IPS-15b (cell line): ENCODE measurements around the gene DUSP6.
A peak's percentile ranks its signal among the peaks of the same experiment; 100 is the strongest.

Experiments used
- H3K27me3 ChIP-seq: one replicate; pipeline ENCODE4 v1.6.1; 2013; ENCODE audit warnings: low read length; ENCODE audit not compliant: control insufficient read depth, insufficient read depth
- H3K36me3 ChIP-seq: one replicate; pipeline ENCODE4 v1.6.1; 2013; ENCODE audit warnings: low read length; ENCODE audit not compliant: control insufficient read depth, insufficient read depth
- H3K4me1 ChIP-seq: one replicate; pipeline ENCODE4 v1.6.1; 2013; ENCODE audit warnings: mild to moderate bottlenecking, low read length; ENCODE audit not compliant: control insufficient read depth, insufficient read depth
- H3K4me3 ChIP-seq: one replicate; pipeline ENCODE4 v1.5.1; 2013; ENCODE audit warnings: low read depth, low read length
- H3K9ac ChIP-seq: one replicate; pipeline ENCODE4 v1.6.1; 2013; ENCODE audit warnings: low read depth, mild to moderate bottlenecking, low read length
- H3K9me3 ChIP-seq: one replicate; pipeline ENCODE4 v1.6.1; 2013; ENCODE audit warnings: mild to moderate bottlenecking, low read length; ENCODE audit not compliant: control insufficient read depth, insufficient read depth

DUSP6 gene

DNA sequence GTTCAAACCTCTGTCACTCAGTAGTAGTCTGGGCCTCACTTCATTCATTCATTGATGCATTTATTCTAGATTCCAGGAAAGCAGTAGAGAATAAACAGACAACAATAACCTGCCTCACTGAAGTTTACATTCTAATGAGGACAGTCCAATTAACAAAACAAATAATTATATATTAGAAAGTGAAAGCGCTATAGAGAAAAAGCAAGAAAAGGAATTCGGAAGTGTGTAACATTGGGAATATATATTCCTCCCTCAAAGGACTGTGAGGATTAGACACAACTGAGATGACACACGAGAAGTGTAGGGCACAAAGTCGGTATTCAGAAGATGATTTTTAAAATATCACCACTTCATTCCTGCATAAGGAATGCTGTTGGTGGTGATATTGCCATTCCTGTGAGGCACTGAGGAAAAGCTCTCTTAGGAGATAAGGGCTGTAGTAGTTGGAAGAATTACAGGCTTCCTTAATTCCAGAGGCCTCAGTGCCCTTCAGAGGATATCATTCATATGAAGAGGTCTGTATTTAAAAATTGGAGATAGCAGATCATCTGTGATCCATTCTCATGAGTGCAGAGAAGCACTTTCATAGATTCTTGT, 3.9 kb upstream of the DUSP6 start:
- Histone ChIP-seq H3K9ac (no peak overlapping the region), H3K27me3 (peaks cover 72% of the 10 kb centered on the region)

DNA sequence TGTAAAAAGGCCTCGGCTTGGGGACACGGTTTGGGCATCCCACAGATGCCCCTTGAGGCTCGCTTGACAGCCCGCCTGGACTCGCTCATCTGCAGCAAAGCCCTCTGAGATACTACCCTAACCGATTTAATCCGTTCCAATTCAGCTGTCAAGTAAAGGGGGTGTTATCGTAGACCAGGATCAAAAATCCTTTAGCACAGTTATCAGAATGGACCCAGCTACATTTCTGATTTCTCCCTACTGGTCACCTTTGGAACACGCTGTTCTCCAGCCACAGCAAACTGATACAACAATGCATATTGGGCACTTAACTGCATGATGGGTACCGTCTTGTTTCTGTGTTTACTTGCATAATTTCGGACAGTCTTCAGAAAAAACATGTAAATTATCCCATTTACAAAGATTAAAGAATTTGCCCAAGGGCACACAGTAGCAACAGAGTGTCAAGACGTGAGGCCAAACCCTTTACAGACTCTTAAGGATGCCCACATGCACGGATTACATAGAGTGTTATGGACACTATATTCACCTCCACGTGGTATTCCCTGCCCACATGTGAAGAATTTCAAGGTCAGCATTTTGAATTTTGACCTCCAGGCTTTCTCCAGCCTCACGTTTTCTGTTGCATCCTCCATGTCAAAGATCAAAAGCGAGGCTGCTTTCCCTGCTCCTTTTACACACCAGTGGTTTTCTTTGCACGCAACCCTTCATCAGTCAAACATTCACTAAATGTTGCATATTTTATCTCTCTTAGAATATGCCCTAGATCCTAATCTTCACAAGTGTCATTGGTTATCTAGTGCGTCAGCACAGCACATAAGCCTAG, 3.2 kb upstream of the DUSP6 start:
- H3K9me3 ChIP-seq, result no peaks in the 10 kb centered on the region
- no peaks in the 10 kb centered on the region for H3K36me3 ChIP-seq
- no peak overlapping the region for H3K9ac ChIP-seq
- peaks cover 73% of the 10 kb centered on the region for H3K27me3 ChIP-seq
- H3K4me1 ChIP-seq, result peaks cover 18% of the 10 kb centered on the region
- H3K4me3 ChIP-seq, result peak overlapping the region; percentile 59

More for the DNA sequence above, 3.9 kb upstream of the DUSP6 start:
- H3K4me3 ChIP-seq, result no peak overlapping the region
- H3K4me1 ChIP-seq, result peaks cover 14% of the 10 kb centered on the region
- H3K9me3 ChIP-seq, result no peaks in the 10 kb centered on the region
- H3K36me3 ChIP-seq, result no peaks in the 10 kb centered on the region

DNA sequence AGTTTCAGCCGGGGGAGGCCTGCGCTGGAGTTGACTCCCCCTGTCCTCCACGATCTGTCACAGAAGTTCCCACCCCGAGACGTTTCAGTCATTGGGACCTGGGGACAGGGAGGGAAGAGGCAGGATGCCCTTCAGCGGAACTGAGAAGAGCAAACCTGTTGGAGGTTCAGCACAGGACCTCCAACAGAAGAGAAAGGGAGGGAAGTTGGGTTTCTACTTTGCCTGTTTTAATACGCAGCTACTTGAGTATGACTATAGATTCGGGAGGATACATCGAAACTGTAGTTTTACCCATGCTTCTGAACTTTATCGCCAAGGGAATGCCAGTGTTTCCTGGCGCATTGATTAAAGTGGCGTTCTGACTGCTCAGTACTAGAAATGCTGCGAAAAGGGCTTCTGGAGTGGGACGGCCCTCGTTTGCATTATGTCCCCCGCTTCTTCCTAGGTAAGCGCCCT, 2.3 kb upstream of the DUSP6 start:
- no peak overlapping the region for H3K9ac ChIP-seq
- no peaks in the 10 kb centered on the region for H3K9me3 ChIP-seq
- peaks cover 20% of the 10 kb centered on the region for H3K4me1 ChIP-seq
- H3K36me3 ChIP-seq, result no peaks in the 10 kb centered on the region
- H3K4me3 ChIP-seq, result peak overlapping the region; percentile 59
- peaks cover 70% of the 10 kb centered on the region for H3K27me3 ChIP-seq

DNA sequence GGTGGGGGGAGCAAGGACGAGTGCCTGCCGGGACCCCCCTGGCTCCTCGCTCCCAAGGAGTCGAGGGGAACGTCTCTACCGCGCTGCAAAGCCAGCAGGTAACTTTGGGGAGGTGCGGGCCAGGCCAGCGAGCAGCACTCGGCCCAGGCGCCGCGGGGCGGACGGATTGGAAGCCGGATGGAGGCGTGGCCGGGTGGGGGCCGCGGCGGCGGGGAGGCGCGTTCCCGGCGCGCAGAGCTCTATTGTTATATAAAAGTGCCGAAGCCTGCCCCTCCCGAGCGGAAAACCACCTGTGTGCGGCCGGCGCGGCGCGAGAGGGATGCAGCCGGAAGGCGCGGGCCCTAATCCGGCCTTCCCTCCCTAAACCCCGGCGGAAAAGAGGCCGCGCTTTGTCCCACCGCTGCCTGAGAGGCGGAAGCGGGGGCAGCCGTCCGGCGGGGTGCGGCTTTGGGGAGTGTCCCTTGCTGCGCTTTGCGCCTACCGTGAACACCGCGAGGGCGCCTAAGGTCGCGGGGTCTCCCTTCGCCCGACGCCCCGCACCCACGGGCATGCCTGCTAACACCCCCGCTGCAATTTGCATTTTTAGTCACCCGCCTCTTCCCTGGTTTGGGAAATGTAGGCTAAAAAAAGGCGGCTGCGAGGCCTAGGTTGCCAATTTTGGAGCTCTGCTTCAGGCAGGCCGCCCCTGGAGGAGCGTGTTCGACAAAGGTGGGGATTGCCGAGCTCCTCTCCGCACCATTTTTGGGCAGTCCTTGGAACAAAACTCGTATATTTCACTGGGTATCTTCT, 1.7 kb upstream of the DUSP6 start:
- no peaks in the 10 kb centered on the region for H3K9me3 ChIP-seq
- H3K4me3 ChIP-seq, result peak overlapping the region; percentile 59
- peaks cover 26% of the 10 kb centered on the region for H3K4me1 ChIP-seq
- no peaks in the 10 kb centered on the region for H3K36me3 ChIP-seq
- no peak overlapping the region for H3K9ac ChIP-seq
- peaks cover 70% of the 10 kb centered on the region for H3K27me3 ChIP-seq

DNA sequence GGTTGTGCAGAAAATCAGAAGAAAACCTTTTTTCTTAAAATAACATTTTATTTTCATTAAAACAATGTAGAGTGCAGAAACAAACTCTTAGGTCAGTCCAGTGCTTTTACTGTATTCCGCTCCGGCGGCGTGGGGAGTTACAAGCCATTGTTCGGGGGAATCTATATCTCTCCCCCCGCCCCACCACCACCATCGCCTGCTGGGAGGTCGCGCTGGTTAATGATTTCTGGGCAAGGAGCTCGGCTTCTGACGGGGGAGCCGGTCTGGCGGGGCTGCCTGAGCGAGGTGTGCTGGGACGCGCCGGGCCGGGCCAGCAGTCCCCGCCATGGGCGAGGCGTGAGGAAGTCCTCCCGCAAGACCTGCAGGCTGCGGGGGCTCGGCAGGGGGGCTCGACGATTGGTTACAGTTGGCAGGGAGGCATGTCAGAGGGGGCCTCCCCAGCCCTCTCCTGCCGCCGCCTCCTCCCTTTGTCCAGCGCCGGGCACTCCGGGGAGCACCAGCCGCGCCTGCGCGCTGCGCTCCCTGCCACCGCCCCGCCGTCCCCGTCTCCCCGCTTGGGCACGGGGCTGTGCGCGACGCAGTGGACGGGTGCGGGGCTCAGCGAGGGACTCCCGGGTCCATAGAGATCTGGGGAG, 1.0 kb upstream of the DUSP6 start:
- Histone ChIP-seq H3K36me3 (no peaks in the 10 kb centered on the region), H3K4me1 (peaks cover 31% of the 10 kb centered on the region), H3K9me3 (no peaks in the 10 kb centered on the region), H3K4me3 (peak overlapping the region; percentile 45), H3K9ac (no peak overlapping the region), H3K27me3 (peaks cover 70% of the 10 kb centered on the region)

DNA sequence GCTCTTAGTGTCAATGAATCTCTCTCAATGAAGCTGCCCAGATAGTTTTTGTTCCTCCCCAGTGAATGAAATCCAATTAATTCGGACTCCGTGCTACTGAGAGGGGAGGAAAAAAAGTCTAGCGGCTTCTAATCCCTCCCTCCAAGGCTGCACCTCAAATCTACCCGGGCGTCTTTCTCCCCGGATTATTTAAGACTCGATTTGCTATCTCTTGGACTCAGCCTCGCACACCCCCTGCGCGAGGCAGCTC, 134 bp downstream of the DUSP6 start:
- Histone ChIP-seq H3K9me3 (no peaks in the 10 kb centered on the region), H3K9ac (no peak overlapping the region), H3K36me3 (no peaks in the 10 kb centered on the region), H3K27me3 (peaks cover 70% of the 10 kb centered on the region), H3K4me1 (peaks cover 26% of the 10 kb centered on the region), H3K4me3 (peak overlapping the region; percentile 55)

DNA sequence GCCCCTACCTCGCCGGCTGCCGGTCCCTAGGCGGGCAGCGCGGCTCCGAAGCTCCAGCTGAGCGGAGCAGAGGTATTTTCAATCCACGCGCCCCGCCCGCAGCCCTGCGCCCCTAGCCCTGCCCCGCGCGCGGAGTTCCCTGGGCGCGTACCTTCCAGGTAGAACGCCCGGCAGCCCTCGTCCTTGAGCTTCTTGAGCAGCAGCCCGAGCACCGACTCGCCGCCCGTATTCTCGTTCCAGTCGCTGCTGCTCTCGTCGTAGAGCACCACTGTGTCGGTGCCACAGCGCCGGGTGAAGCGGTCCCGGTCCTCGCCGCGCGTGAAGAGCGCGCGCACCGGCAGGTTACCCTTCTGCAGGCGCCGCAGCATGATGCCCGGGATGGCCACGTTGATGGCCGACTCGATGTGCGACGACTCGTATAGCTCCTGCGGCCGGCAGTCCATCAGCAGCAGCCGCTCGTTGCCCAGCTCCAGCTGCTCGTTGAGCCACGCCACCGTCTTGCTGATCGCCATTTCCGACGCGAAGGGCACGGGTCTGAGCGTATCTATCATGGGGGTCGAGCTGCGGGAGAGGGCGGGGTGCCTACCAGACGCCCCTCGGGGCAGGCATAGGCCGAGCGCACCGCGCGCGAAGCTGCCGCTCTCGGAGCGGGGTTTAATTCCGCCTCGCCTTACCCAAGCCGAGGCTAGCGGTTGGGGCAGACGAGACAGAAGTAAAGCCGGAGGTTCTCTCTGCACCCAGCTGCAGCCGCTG, 636 bp downstream of the DUSP6 start:
- H3K27me3 ChIP-seq, result peaks cover 70% of the 10 kb centered on the region
- H3K36me3 ChIP-seq, result no peaks in the 10 kb centered on the region
- no peaks in the 10 kb centered on the region for H3K9me3 ChIP-seq
- H3K4me3 ChIP-seq, result peak overlapping the region; percentile 55
- no peak overlapping the region for H3K9ac ChIP-seq
- peaks cover 30% of the 10 kb centered on the region for H3K4me1 ChIP-seq

DNA sequence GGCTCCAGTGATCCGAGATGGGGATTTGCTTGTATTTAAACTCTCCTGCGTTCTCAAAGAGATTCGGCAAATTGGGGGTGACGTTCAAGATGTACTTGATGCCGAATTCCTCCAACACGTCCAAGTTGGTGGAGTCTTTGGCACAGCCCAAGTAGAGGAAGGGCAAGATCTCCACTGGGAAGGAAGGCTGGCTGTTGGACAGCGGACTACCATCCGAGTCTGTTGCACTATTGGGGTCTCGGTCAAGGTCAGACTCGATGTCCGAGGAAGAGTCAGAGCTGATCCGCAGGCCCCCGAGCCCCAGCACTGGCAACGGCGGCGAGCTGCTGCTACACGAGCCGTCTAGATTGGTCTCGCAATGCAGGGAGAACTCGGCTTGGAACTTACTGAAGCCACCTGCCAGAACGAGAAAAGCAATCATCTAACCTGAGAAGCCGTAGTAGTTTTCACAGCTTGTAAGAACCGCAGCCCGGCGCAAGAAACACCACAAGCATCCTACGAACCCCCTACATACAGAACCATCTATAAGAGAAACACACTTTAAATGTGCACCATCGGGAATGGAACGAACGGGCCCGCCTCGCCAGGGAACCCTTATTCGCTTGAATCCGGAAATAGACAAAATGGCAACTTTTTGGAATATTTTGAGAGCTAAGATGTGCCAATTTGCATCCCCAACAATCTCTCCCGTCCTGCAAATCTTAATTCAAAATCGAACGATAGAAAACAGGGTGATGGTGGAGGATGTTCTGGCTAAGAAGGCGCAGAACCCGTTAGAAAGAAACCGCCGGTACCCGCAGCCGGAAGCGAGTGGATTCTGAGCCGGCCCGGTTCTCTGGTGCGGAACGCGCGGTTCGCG, 1.4 kb downstream of the DUSP6 start:
- H3K9ac ChIP-seq, result no peak overlapping the region
- peaks cover 70% of the 10 kb centered on the region for H3K27me3 ChIP-seq
- H3K4me1 ChIP-seq, result peaks cover 38% of the 10 kb centered on the region
- no peaks in the 10 kb centered on the region for H3K9me3 ChIP-seq
- H3K4me3 ChIP-seq, result peak overlapping the region; percentile 55
- no peaks in the 10 kb centered on the region for H3K36me3 ChIP-seq

DNA sequence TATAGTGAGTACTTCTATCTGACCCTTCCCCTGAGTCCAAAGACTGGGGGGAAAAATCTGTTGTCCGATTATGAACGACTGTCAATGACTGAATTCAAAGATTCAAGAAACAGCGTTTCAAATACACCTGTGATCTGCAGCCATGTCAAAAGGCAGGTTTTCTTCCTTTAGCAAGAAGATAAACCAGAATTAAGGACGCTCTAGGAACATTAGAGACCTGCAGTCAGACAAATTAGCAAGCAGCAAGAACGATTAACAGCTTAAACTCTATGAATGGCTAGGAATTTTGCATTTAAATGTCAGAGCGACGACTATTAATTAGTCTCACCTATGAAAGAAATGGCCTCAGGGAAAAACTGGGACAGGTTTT, 2.1 kb downstream of the DUSP6 start:
- Histone ChIP-seq H3K27me3 (peaks cover 70% of the 10 kb centered on the region), H3K9ac (no peak overlapping the region)

DNA sequence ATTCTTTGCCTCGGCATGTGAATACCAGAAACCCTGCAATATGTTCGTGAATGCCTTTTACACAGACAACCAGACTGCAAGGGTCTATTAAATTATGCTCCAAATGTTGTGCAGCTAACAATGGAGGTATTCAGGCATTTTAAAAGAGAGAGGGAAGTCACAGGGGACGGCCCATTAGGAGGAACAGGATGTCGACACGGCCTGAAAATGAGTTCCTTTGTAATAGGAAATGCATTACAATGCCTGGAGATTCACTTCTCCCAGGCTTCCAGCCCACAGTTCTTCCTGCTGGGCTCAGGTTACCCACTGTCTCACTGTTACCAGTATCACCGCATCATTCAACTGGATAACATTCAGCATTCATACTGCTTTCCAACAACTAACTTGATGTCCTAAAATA, 2.5 kb downstream of the DUSP6 start:
- Histone ChIP-seq H3K27me3 (peaks cover 70% of the 10 kb centered on the region), H3K4me3 (peak overlapping the region; percentile 33), H3K9ac (no peak overlapping the region), H3K36me3 (no peaks in the 10 kb centered on the region), H3K9me3 (no peaks in the 10 kb centered on the region), H3K4me1 (peaks cover 37% of the 10 kb centered on the region)

More for the DNA sequence above, 2.1 kb downstream of the DUSP6 start:
- H3K9me3 ChIP-seq, result no peaks in the 10 kb centered on the region
- peak overlapping the region; percentile 55 for H3K4me3 ChIP-seq
- peaks cover 39% of the 10 kb centered on the region for H3K4me1 ChIP-seq
- no peaks in the 10 kb centered on the region for H3K36me3 ChIP-seq
